GM15510 (cell line): Measurements from ENCODE around the gene FGD5.

Source experiments
- POLR2A ChIP-seq: IDR thresholded peaks from 3 replicates; pipeline ENCODE4 v1.6.1; 2011; ENCODE audit warnings: borderline replicate concordance; ENCODE audit not compliant: insufficient read length; ENCODE audit errors: extremely low read depth

The FGD5 gene

GRCh38 chr3:14899993-14900618 lies 81.3 kb downstream of the FGD5 start:
- no peak for TF ChIP-seq POLR2A

GRCh38 chr3:14900881-14901873 lies 82.4 kb downstream of the FGD5 start:
- no peak for TF ChIP-seq POLR2A

- TF ChIP-seq POLR2A, result no peak
These were observed 84.0 kb downstream of the FGD5 start for GRCh38 chr3:14902719-14903118.

- TF ChIP-seq POLR2A, result no peak
These were observed 86.4 kb downstream of the FGD5 start for GRCh38 chr3:14905055-14905657.

GRCh38 chr3:14906355-14906971 lies 87.7 kb downstream of the FGD5 start:
- TF ChIP-seq POLR2A, result no peak

- TF ChIP-seq POLR2A, result no peak
These were observed 88.5 kb downstream of the FGD5 start for GRCh38 chr3:14907043-14907966.

- TF ChIP-seq POLR2A, result no peak
These were observed 90.5 kb downstream of the FGD5 start for GRCh38 chr3:14909250-14909649.

GRCh38 chr3:14911651-14912050 lies 92.9 kb downstream of the FGD5 start:
- TF ChIP-seq POLR2A, result no peak

GRCh38 chr3:14913071-14913925 lies 94.5 kb downstream of the FGD5 start:
- TF ChIP-seq POLR2A, result no peak

GRCh38 chr3:14913926-14914778 lies 95.4 kb downstream of the FGD5 start:
- no peak for TF ChIP-seq POLR2A

- no peak for TF ChIP-seq POLR2A
These were observed 96.0 kb downstream of the FGD5 start for GRCh38 chr3:14914779-14915117.

- TF ChIP-seq POLR2A, result no peak
These were observed 97.0 kb downstream of the FGD5 start for GRCh38 chr3:14915636-14916222.
